Mesenchymal stem cell (in vitro differentiated cells and primary cell): ENCODE data around the gene ABCB8.

Experiments
- DNase-seq: peaks from one replicate; pipeline ENCODE4 v3.0.0-alpha.2; 2013
- H2AFZ ChIP-seq: one replicate; pipeline ENCODE4 v1.6.1; 2013; ENCODE audit warnings: low read depth, mild to moderate bottlenecking, control low read depth, inconsistent platforms, low read length, moderate library complexity
- H2AK5ac ChIP-seq: 2 replicates; pipeline ENCODE4 v1.6.1; 2013; ENCODE audit warnings: low read length, moderate library complexity, mild to moderate bottlenecking, inconsistent platforms; ENCODE audit not compliant: severe bottlenecking
- H2BK120ac ChIP-seq: one replicate; pipeline ENCODE4 v1.6.1; 2013; ENCODE audit warnings: low read depth, mild to moderate bottlenecking, inconsistent platforms, low read length, moderate library complexity
- H2BK12ac ChIP-seq, 2 experiments: one replicate each; pipeline ENCODE4 v1.6.1; 2013; ENCODE audit warnings: inconsistent platforms in 2 of 2, low read length in 2 of 2, mild to moderate bottlenecking in 2 of 2, moderate library complexity in 2 of 2, control low read depth in 1 of 2
- H2BK15ac ChIP-seq: one replicate; pipeline ENCODE4 v1.6.1; 2013; ENCODE audit warnings: mild to moderate bottlenecking, low read depth, inconsistent platforms; ENCODE audit not compliant: poor library complexity, severe bottlenecking
- H2BK5ac ChIP-seq: 2 replicates; pipeline ENCODE4 v1.6.1; 2013; ENCODE audit warnings: low read depth, mild to moderate bottlenecking, low read length, control low read depth, inconsistent platforms; ENCODE audit not compliant: poor library complexity, severe bottlenecking
- H3K14ac ChIP-seq, 2 experiments: one replicate each; pipeline ENCODE4 v1.6.1; 2013; ENCODE audit warnings: inconsistent platforms in 2 of 2, low read length in 2 of 2, control low read depth in 1 of 2, mild to moderate bottlenecking in 1 of 2, moderate library complexity in 1 of 2
- H3K18ac ChIP-seq, 2 experiments: one replicate each; pipeline ENCODE4 v1.6.1; 2013; ENCODE audit warnings: inconsistent platforms in 2 of 2, low read length in 2 of 2, control low read depth in 1 of 2, low read depth in 1 of 2, mild to moderate bottlenecking in 1 of 2
- H3K23ac ChIP-seq, 2 experiments: one replicate each; pipeline ENCODE4 v1.6.1; 2013; ENCODE audit warnings: inconsistent platforms in 2 of 2, low read length in 2 of 2, mild to moderate bottlenecking in 2 of 2, moderate library complexity in 2 of 2, control low read depth in 1 of 2
- H3K27ac ChIP-seq: 2 replicates; pipeline ENCODE4 v1.5.1; 2013; ENCODE audit warnings: mild to moderate bottlenecking, moderate library complexity, low read length, control low read depth, inconsistent platforms; ENCODE audit not compliant: poor library complexity, severe bottlenecking
- H3K27me3 ChIP-seq, 2 experiments: 2 replicates each; pipeline versions ENCODE4 v1.6.1 to v1.7.0; 2013; ENCODE audit warnings: low read length in 2 of 2, mild to moderate bottlenecking in 2 of 2, moderate library complexity in 2 of 2, control low read depth in 1 of 2, inconsistent platforms in 1 of 2; ENCODE audit not compliant: control insufficient read depth in 1 of 2, insufficient read depth in 1 of 2
- H3K36me3 ChIP-seq, 2 experiments: 2 replicates each; pipeline versions ENCODE4 v1.6.1 to v1.7.0; 2013; ENCODE audit warnings: low read length in 2 of 2, control low read depth in 1 of 2, inconsistent platforms in 1 of 2, low read depth in 1 of 2, mild to moderate bottlenecking in 1 of 2; ENCODE audit not compliant: insufficient read depth in 2 of 2, control insufficient read depth in 1 of 2
- H3K4ac ChIP-seq, 2 experiments: one replicate each; pipeline ENCODE4 v1.6.1; 2013; ENCODE audit warnings: inconsistent platforms in 2 of 2, low read length in 2 of 2, mild to moderate bottlenecking in 2 of 2, moderate library complexity in 2 of 2, control low read depth in 1 of 2, low read depth in 1 of 2
- H3K4me1 ChIP-seq: 2 replicates; pipeline ENCODE4 v1.6.1; 2013; ENCODE audit warnings: low read depth, low read length, control low read depth; ENCODE audit not compliant: control insufficient read depth, insufficient read depth
- H3K4me2 ChIP-seq: 2 replicates; pipeline ENCODE4 v1.6.1; 2013; ENCODE audit warnings: low read length, mild to moderate bottlenecking, inconsistent platforms; ENCODE audit not compliant: poor library complexity, severe bottlenecking
- H3K4me3 ChIP-seq, 2 experiments: 2 replicates each; pipeline versions ENCODE4 v1.5.1 to v1.7.0; 2013; ENCODE audit warnings: low read length in 2 of 2, mild to moderate bottlenecking in 2 of 2, control low read depth in 1 of 2, low read depth in 1 of 2; ENCODE audit not compliant: insufficient read depth in 1 of 2
- H3K79me1 ChIP-seq: replicated peaks from 2 replicates; pipeline ENCODE4 v1.6.1; 2013; ENCODE audit warnings: mild to moderate bottlenecking, control low read depth, low read length, inconsistent platforms; ENCODE audit not compliant: poor library complexity, severe bottlenecking
- H3K9ac ChIP-seq: 2 replicates; pipeline ENCODE4 v1.7.0; 2013; ENCODE audit warnings: mild to moderate bottlenecking, low read length, moderate library complexity
- H3K9me3 ChIP-seq: 2 replicates; pipeline ENCODE4 v1.7.0; 2013; ENCODE audit warnings: mild to moderate bottlenecking, low read length; ENCODE audit not compliant: control insufficient read depth
- H4K8ac ChIP-seq: one replicate; pipeline ENCODE4 v1.6.1; 2013; ENCODE audit warnings: inconsistent platforms, mild to moderate bottlenecking, low read length, moderate library complexity
- H4K91ac ChIP-seq: one replicate; pipeline ENCODE4 v1.6.1; 2013; ENCODE audit warnings: mild to moderate bottlenecking, low read length, inconsistent platforms
- WGBS: methylation state at CpG from one replicate; pipeline ENCODE4 v1.1.7; 2013; ENCODE audit warnings: mixed read lengths; 5-methylcytosine and 5-hydroxymethylcytosine counted together

The ABCB8 gene

DNA sequence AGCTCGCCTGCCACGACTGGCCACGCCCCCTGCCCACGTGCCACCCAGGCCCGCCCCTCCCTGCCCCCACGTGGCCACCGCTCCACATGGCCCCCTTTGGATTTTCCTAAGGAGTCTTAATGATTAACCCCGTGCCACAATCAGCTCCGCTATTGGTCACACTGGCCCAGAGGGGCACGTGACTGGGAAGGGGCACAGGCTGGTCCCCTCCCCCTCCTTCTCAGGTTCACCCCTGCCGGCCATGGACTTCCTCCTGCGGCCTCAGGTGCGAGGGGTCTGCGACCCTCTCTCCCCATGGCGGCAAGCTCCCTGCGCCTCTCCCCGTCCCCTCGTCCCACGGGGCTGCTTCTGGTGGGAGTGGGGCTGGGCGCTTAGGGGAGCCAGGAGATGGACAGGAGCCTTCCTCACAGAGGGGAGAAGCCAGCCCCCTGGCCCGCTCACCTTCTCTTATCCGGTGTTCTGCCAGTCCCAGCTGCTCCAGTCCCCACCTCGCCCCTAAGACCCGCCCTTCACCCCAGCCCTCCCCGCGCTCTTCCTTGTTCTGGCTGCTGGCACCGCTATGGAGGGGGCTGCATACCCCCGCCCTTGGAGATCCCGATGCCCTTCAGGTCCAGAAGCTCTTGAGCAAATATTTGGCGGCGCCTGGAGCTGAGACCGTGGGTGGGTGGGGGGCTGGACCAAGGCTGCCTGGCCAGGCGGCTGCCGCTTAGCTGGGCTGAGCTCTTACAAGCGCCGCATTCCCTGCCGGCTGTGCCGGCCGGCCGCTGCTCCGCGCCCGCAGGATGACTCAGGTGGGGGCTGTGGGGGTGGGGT is 34.4 kb downstream of the ABCB8 start:
- Histone ChIP-seq H3K4me1 (peaks cover 54% of the 10 kb centered on the region), H2AFZ (no peak overlapping the region), H2BK120ac (peak overlapping the region; percentile 76), H3K4ac (peak overlapping the region; percentile 42 to 46), H3K9me3 (no peaks in the 10 kb centered on the region), H3K27ac (peak overlapping the region; percentile 98), H2BK5ac (peak overlapping the region; percentile 98), H3K36me3 (peaks cover 37 to 46% of the 10 kb centered on the region in 2 experiments), H4K8ac (peak overlapping the region; percentile 66), H3K27me3 (no peaks in the 10 kb centered on the region), H2AK5ac (peak overlapping the region; percentile 55), H3K14ac (peak overlapping the region in 1 of 2 experiments; percentile 86), H3K4me3 (peak overlapping the region; percentile 57 to 93), H3K18ac (peak overlapping the region; percentile 90), H4K91ac (peak overlapping the region; percentile 96), H2BK12ac (peak overlapping the region; percentile 51 to 87), H3K9ac (peak overlapping the region; percentile 69), H3K79me1 (peaks cover 22% of the 10 kb centered on the region), H3K23ac (peak overlapping the region in 1 of 2 experiments; percentile 5), H2BK15ac (peak overlapping the region; percentile 88), H3K4me2 (peak overlapping the region; percentile 81)
- WGBS: 18% methylated on average over 38 of the region's 43 CpGs
- peak; percentile 83 for DNase-seq

DNA sequence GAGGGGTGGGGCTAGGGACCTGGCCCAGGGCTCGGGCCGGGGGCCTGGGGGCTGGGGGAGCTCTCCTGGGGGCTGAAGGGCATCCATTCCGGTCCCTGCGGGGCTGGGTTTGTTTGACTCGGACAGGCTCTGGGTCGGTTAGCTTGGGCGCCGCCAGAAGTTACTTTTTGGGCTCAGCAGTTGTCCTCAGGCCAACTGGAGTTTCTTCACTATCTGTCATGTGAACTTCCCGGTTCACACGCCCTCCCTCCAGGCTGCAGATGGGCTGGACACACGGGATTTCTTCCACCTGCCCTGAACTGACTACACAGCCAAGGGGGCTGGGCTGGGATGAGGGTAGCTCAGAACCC is 34.9 kb downstream of the ABCB8 start:
- Histone ChIP-seq H3K9me3 (no peaks in the 10 kb centered on the region), H3K27me3 (no peaks in the 10 kb centered on the region), H3K27ac (peak overlapping the region; percentile 81), H3K9ac (peak overlapping the region; percentile 29), H2BK5ac (peak overlapping the region; percentile 48), H2AFZ (no peak overlapping the region), H2BK12ac (peak overlapping the region in 1 of 2 experiments; percentile 23), H3K4me3 (peak overlapping the region; percentile 55 to 57), H2AK5ac (peak overlapping the region; percentile 23), H3K4me2 (peak overlapping the region; percentile 76), H2BK15ac (peak overlapping the region; percentile 88), H3K4ac (peak overlapping the region in 1 of 2 experiments; percentile 42), H4K91ac (no peak overlapping the region), H3K14ac (no peak overlapping the region), H3K79me1 (peaks cover 22% of the 10 kb centered on the region), H2BK120ac (peak overlapping the region; percentile 76), H3K23ac (no peak overlapping the region), H3K18ac (no peak overlapping the region), H3K4me1 (peaks cover 58% of the 10 kb centered on the region), H4K8ac (no peak overlapping the region), H3K36me3 (peaks cover 43 to 50% of the 10 kb centered on the region in 2 experiments)
- 23% methylated on average over 11 of the region's 11 CpGs for WGBS
- peak; percentile 85 for DNase-seq

DNA sequence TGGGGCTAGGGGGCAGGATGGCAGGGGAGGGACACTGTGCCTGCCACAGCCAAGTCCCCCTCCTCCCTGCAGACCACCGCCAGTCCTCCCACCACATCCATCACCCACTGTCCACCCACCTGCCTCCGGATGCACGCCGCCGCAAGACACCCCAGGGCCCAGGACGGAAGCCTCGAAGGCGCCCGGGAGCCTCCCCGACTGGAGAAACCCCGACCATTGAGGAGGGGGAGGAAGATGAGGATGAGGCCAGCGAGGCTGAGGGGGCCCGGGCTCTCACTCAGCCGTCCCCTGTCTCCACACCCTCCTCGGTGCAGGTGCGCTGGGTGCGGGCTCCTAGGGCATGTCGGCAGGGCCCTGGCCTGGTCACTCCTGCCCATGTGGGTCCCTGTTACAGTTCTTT is 36.2 kb downstream of the ABCB8 start:
- no peak overlapping the region for H2BK5ac ChIP-seq
- no peak overlapping the region for H3K4ac ChIP-seq
- WGBS: 98% methylated on average over 18 of the region's 18 CpGs
- no peak overlapping the region for H3K4me2 ChIP-seq
- peaks cover 26% of the 10 kb centered on the region for H3K79me1 ChIP-seq
- no peak overlapping the region for H2AFZ ChIP-seq
- no peak overlapping the region for H2AK5ac ChIP-seq
- H3K9me3 ChIP-seq: no peaks in the 10 kb centered on the region
- no peak overlapping the region for H4K8ac ChIP-seq
- no peak overlapping the region for H3K23ac ChIP-seq
- H3K9ac ChIP-seq: no peak overlapping the region
- no peak for DNase-seq
- H3K4me3 ChIP-seq: no peak overlapping the region
- no peak overlapping the region for H3K18ac ChIP-seq
- no peak overlapping the region for H3K14ac ChIP-seq
- peaks cover 50% of the 10 kb centered on the region for H3K4me1 ChIP-seq
- no peak overlapping the region for H2BK120ac ChIP-seq
- peaks cover 53 to 57% of the 10 kb centered on the region in 2 experiments for H3K36me3 ChIP-seq
- peak overlapping the region; percentile 45 for H4K91ac ChIP-seq
- no peaks in the 10 kb centered on the region for H3K27me3 ChIP-seq
- H3K27ac ChIP-seq: no peak overlapping the region
- no peak overlapping the region for H2BK12ac ChIP-seq
- H2BK15ac ChIP-seq: no peak overlapping the region

DNA sequence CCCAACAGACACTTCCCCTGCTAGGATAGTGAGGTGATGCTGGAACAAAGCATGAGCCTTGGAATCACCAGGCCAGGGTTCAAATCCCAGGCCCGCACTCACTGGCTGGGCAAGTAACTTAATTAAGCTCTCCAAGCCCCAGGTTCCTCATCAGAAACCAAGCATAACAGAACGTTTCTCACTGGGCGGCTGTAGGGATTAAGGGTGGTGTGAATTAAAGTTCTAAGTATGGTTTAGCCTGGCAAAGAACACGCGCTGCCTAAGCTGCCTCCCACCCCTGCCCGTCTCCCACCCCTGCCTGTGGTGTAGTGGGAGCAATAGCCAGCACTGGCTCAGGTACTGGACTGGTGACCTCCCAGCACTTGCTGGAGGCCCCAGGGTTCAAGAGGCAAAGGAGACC is 36.7 kb downstream of the ABCB8 start:
- no peak overlapping the region for H2BK120ac ChIP-seq
- peaks cover 58 to 62% of the 10 kb centered on the region in 2 experiments for H3K36me3 ChIP-seq
- peak overlapping the region; percentile 45 for H4K91ac ChIP-seq
- H2BK12ac ChIP-seq: no peak overlapping the region
- no peak overlapping the region for H4K8ac ChIP-seq
- H3K18ac ChIP-seq: no peak overlapping the region
- H3K4me3 ChIP-seq: no peak overlapping the region
- no peak overlapping the region for H2AFZ ChIP-seq
- 100% methylated on average over 5 of the region's 6 CpGs for WGBS
- H3K4me1 ChIP-seq: peaks cover 50% of the 10 kb centered on the region
- no peak for DNase-seq
- no peak overlapping the region for H2BK15ac ChIP-seq
- no peaks in the 10 kb centered on the region for H3K27me3 ChIP-seq
- no peak overlapping the region for H3K23ac ChIP-seq
- H2AK5ac ChIP-seq: no peak overlapping the region
- no peak overlapping the region for H3K9ac ChIP-seq
- no peak overlapping the region for H3K14ac ChIP-seq
- no peak overlapping the region for H3K4ac ChIP-seq
- H3K4me2 ChIP-seq: no peak overlapping the region
- peaks cover 31% of the 10 kb centered on the region for H3K79me1 ChIP-seq
- H3K27ac ChIP-seq: no peak overlapping the region
- H2BK5ac ChIP-seq: no peak overlapping the region
- H3K9me3 ChIP-seq: no peaks in the 10 kb centered on the region
